Heart left ventricle (tissue), 16 donors: ENCODE results near the gene FAT1. TPM values are rescaled to one million over a fixed set of nuclear protein-coding genes. Genes with fewer than 3 reads are reported as not detected.

ENCODE experiments used
- ATAC-seq, 4 donors: fragments of 200-7000 bp; cut with Tn5 transposase; one replicate each; pipeline ENCODE4 v1.9.1; 2020 to 2022; ENCODE audit warnings: moderate library complexity in 4 of 4, mild to moderate bottlenecking in 3 of 4, moderate number of reproducible peaks in 1 of 4
- DNase-seq, 5 donors: peaks; one replicate each; pipeline ENCODE4 v3.0.0-alpha.2; 2020
- H3K27ac ChIP-seq, 12 donors: fragments of 200-600 bp; sonication (generic) in 4 of 12; one replicate each; pipeline versions ENCODE4 v1.5.0 to v1.8.0; 2016 to 2022; ENCODE audit warnings: mild to moderate bottlenecking in 2 of 12
- H3K27me3 ChIP-seq, 9 donors: fragments of 200-600 bp; sonication (generic) in 2 of 9; one replicate each; pipeline versions ENCODE4 v1.5.1 to v1.8.0; 2016 to 2022; ENCODE audit warnings: mild to moderate bottlenecking in 3 of 9
- H3K36me3 ChIP-seq, 9 donors: fragments of 200-600 bp; sonication (generic) in 2 of 9; one replicate each; pipeline versions ENCODE4 v1.5.0 to v1.8.0; 2018 to 2022; ENCODE audit warnings: mild to moderate bottlenecking in 2 of 9
- H3K4me1 ChIP-seq, 12 donors: fragments of 200-600 bp; sonication (generic) in 4 of 12; one replicate each; pipeline versions ENCODE4 v1.5.0 to v1.8.0; 2016 to 2022; ENCODE audit warnings: mild to moderate bottlenecking in 3 of 12
- H3K4me3 ChIP-seq, 12 donors: fragments of 200-600 bp; sonication (generic) in 4 of 12; one replicate each; pipeline versions ENCODE4 v1.5.0 to v1.8.0; 2017 to 2022; ENCODE audit warnings: mild to moderate bottlenecking in 9 of 12, moderate library complexity in 4 of 12
- H3K9me3 ChIP-seq, 12 donors: fragments of 200-600 bp; sonication (generic) in 4 of 12; one replicate each; pipeline versions ENCODE4 v1.5.0 to v1.8.0; 2016 to 2022; ENCODE audit warnings: mild to moderate bottlenecking in 1 of 12
- CTCF ChIP-seq, 12 donors: fragments of 200-600 bp; sonication (generic) in 4 of 12; IDR thresholded peaks; one replicate each; pipeline versions ENCODE4 v1.5.0 to v1.8.0; 2018 to 2022; ENCODE audit warnings: antibody characterized with exemption in 12 of 12, mild to moderate bottlenecking in 5 of 12
- POLR2A ChIP-seq, 2 donors: fragments of 450-650 bp; IDR thresholded peaks; one replicate each; pipeline ENCODE4 v1.6.1; 2017; ENCODE audit warnings: antibody characterized with exemption in 2 of 2, mild to moderate bottlenecking in 2 of 2, moderate library complexity in 2 of 2
- WGBS, 4 donors: extraction: QIAGEN DNeasy Blood & Tissue Kit in 2 of 4; methylation state at CpG; one replicate each; pipeline versions ENCODE4 v1.1.5 to v1.1.7; 2013 to 2018; 5-methylcytosine and 5-hydroxymethylcytosine counted together
- intact Hi-C, 10 donors: fragments of 100-400 bp; cut with DNase I; formaldehyde crosslinking; loops; one replicate each; pipeline versions ENCODE4 v1.11.1 to v1.14.2; 2022
- polyA plus RNA-seq, 2 donors: library from polyadenylated mRNA; stranded (reverse); fragments of 200-250 nt; gene quantifications; one replicate each; pipeline ENCODE4 v1.2.3, GENCODE V29; 2013
- total RNA-seq, 9 donors: library from RNA; depleted of rRNA in 2 of 9; stranded (reverse); fragments of >200 nt in 2 of 9; fragmentation: NEBNext Ultra II Directional in 3 of 9; extraction: Animal tissue kit (Norgen Biotek cat#: 25700) in 3 of 9; gene quantifications; one replicate each; pipeline versions ENCODE4 v1.1.0 to v1.2.4, GENCODE V29; 2016 to 2023
- donor health status: ischemic (EF 13 %, LVEDD 7.1; RV severe dilation, severe dysfunction).
- donor health status: healthy with polysubstance abuse.
- donor health status: DM: no; HTN: yes; CAD: no.
- donor health status: DM: no; HTN: no; CAD: no.
- donor health status: ischemic (EF 25% LVEDD 6.9; RV normal size, moderate dysfunction).
- donor health status: ischemic (EF 25% LVEDD 5.7; RV mildly dilated, moderate dysfunction).
- donor health status: healthy.
- donor health status: DM: yes; HTN: yes; CAD: no.
- donor health status: ischemic (EF 35%, LVEDD 5.7; RV mildly dilated, moderate dysfunction).
- donor health status: nonischemic (EF 11% LVEDD 7.7; RV severe dilation, severe dysfunction).
- donor health status: DM: yes; HTN: yes; CAD: no.
- donor health status: PGD.
- donor health status: ischemic (EF 29% LVEDD 5.4; RV normal size, mild dysfunction).
- donor health status: nonischemic (EF 23%, LVEDD 6.1; RV moderate dilation, normal function).

Gene FAT1
- total and polyA plus RNA-seq, 11 donors = 15.2 to 151 (median 65.9) TPM

GRCh38 chr4:186619088-186619487 lies 104.6 kb downstream of the FAT1 start:
- Histone ChIP-seq H3K27me3 (no peaks in the 10 kb centered on the region), H3K27ac (no peak overlapping the region), H3K9me3 (no peaks in the 10 kb centered on the region), H3K4me1 (peaks cover 0 to 23% (median 8%) of the 10 kb centered on the region in 12 donors), H3K4me3 (no peak overlapping the region), H3K36me3 (peaks cover 0 to 64% (median 20%) of the 10 kb centered on the region in 9 donors)
- ATAC-seq (no peak), DNase-seq (no peak)
- intact Hi-C loops = no loop called here
- WGBS, 4 donors = 91 to 97% (median 95%) methylated on average over 10 of the region's 10 CpGs
- TF ChIP-seq CTCF (IDR thresholded peaks at IDR 0.05) (no peak), POLR2A (IDR thresholded peaks at IDR 0.05) (no peak)

GRCh38 chr4:186617921-186618320 lies 105.7 kb downstream of the FAT1 start:
- ATAC-seq = no peak
- intact Hi-C loops = no loop called here
- Histone ChIP-seq H3K36me3 (peaks cover 0 to 76% (median 25%) of the 10 kb centered on the region in 9 donors), H3K9me3 (no peaks in the 10 kb centered on the region), H3K27ac (no peak overlapping the region), H3K4me3 (no peak overlapping the region), H3K4me1 (peaks cover 0 to 11% (median 2%) of the 10 kb centered on the region in 12 donors), H3K27me3 (no peaks in the 10 kb centered on the region)
- DNase-seq = no peak
- 79 to 87% (median 85%) methylated on average over 3 of the region's 3 CpGs for WGBS, 4 donors
- no peak for TF ChIP-seq CTCF (IDR thresholded peaks at IDR 0.05)
- no peak for TF ChIP-seq POLR2A (IDR thresholded peaks at IDR 0.05)

GRCh38 chr4:186607490-186607889 lies 116.2 kb downstream of the FAT1 start:
- Histone ChIP-seq H3K27ac (no peak overlapping the region), H3K27me3 (no peaks in the 10 kb centered on the region), H3K4me3 (no peak overlapping the region), H3K36me3 (peaks cover 2 to 94% (median 67%) of the 10 kb centered on the region in 9 donors), H3K4me1 (no peaks in the 10 kb centered on the region), H3K9me3 (no peaks in the 10 kb centered on the region)
- TF ChIP-seq CTCF (IDR thresholded peaks at IDR 0.05) (no peak), POLR2A (IDR thresholded peaks at IDR 0.05) (no peak)
- DNase-seq (no peak), ATAC-seq (no peak)
- intact Hi-C loops = no loop called here
- 87 to 94% (median 90%) methylated on average over 1 of the region's 1 CpG for WGBS, 4 donors

GRCh38 chr4:186606591-186606992 lies 117.1 kb downstream of the FAT1 start:
- H3K4me1 ChIP-seq = no peaks in the 10 kb centered on the region
- no peak overlapping the region for H3K4me3 ChIP-seq
- TF ChIP-seq POLR2A (IDR thresholded peaks at IDR 0.05) (no peak), CTCF (IDR thresholded peaks at IDR 0.05) (no peak)
- whole genome bisulfite sequencing, 4 donors = 74 to 80% (median 76%) methylated on average over 6 of the region's 6 CpGs
- ATAC-seq = no peak
- no peak for DNase-seq
- H3K27me3 ChIP-seq = no peaks in the 10 kb centered on the region
- intact Hi-C loops = no loop called here
- H3K36me3 ChIP-seq = peaks cover 2 to 94% (median 70%) of the 10 kb centered on the region in 9 donors
- H3K9me3 ChIP-seq = no peaks in the 10 kb centered on the region
- no peak overlapping the region for H3K27ac ChIP-seq
